Glutamatergic neuron (in vitro differentiated cells): ENCODE results near the gene AAGAB. TPM values are rescaled to one million over a fixed set of nuclear protein-coding genes. Genes with fewer than 3 reads are reported as not detected.
"Not testable (repeated sequence)": the region's sequence is repeated elsewhere in the genome, so short reads cannot be mapped to it uniquely, and the experiment has no call there.

Experiments
- DNase-seq: peaks from one replicate; pipeline ENCODE4 v3.0.0; 2022
- H3K27ac Mint-ChIP-seq: one replicate; pipeline ENCODE4 v1.8.0; 2020; ENCODE audit warnings: mild to moderate bottlenecking, mixed read lengths, inconsistent platforms; ENCODE audit not compliant: unreplicated experiment
- H3K27me3 Mint-ChIP-seq: one replicate; pipeline ENCODE4 v1.8.0; 2020; ENCODE audit warnings: mild to moderate bottlenecking, moderate library complexity, mixed read lengths, inconsistent platforms; ENCODE audit not compliant: unreplicated experiment
- H3K36me3 Mint-ChIP-seq: one replicate; pipeline ENCODE4 v1.8.0; 2020; ENCODE audit warnings: mild to moderate bottlenecking, mixed read lengths, inconsistent platforms; ENCODE audit not compliant: unreplicated experiment
- H3K4me1 Mint-ChIP-seq: one replicate; pipeline ENCODE4 v1.8.0; 2020; ENCODE audit warnings: mild to moderate bottlenecking, low read depth, mixed read lengths, inconsistent platforms; ENCODE audit not compliant: unreplicated experiment
- H3K4me3 Mint-ChIP-seq: one replicate; pipeline ENCODE4 v1.8.0; 2020; ENCODE audit warnings: mild to moderate bottlenecking, mixed read lengths, inconsistent platforms; ENCODE audit not compliant: unreplicated experiment
- H3K9me3 Mint-ChIP-seq: one replicate; pipeline ENCODE4 v1.8.0; 2020; ENCODE audit warnings: mild to moderate bottlenecking, moderate library complexity, mixed read lengths, inconsistent platforms; ENCODE audit not compliant: unreplicated experiment
- CTCF ChIP-seq: fragments of 200-600 bp; sonication (generic); IDR thresholded peaks from one replicate; pipeline ENCODE4 v1.5.0; 2021; ENCODE audit not compliant: partially characterized antibody, unreplicated experiment
- total RNA-seq: library from RNA; stranded (reverse); fragmentation: NEBNext Ultra II Directional; extraction: Animal tissue kit (Norgen Biotek cat#: 25700); gene quantifications from one replicate; pipeline ENCODE4 v1.2.1, GENCODE V29; 2021; ENCODE audit not compliant: unreplicated experiment

AAGAB gene
- total RNA-seq, 1 donor from 2014 or later: 39.9 TPM

- H3K4me1 Mint-ChIP-seq: no peaks in the 10 kb centered on the region
- DNase-seq: no peak
- TF ChIP-seq CTCF: no peak
- no peaks in the 10 kb centered on the region for H3K36me3 Mint-ChIP-seq
- H3K4me3 Mint-ChIP-seq: no peak overlapping the region
- no peak overlapping the region for H3K27ac Mint-ChIP-seq
- peaks cover 4% of the 10 kb centered on the region for H3K27me3 Mint-ChIP-seq
- no peaks in the 10 kb centered on the region for H3K9me3 Mint-ChIP-seq
These were observed 100.2 kb downstream of the AAGAB start for GRCh38 chr15:67154249-67154648.

GRCh38 chr15:67153044-67153443, 101.4 kb downstream of the AAGAB start:
- not testable (repeated sequence) for H3K36me3 Mint-ChIP-seq, DNase-seq, H3K4me3 Mint-ChIP-seq, H3K27ac Mint-ChIP-seq, H3K27me3 Mint-ChIP-seq, H3K9me3 Mint-ChIP-seq, H3K4me1 Mint-ChIP-seq

GRCh38 chr15:67152429-67152828, 102.0 kb downstream of the AAGAB start:
- no peak overlapping the region for H3K4me3 Mint-ChIP-seq
- H3K4me1 Mint-ChIP-seq: no peaks in the 10 kb centered on the region
- no peak overlapping the region for H3K27ac Mint-ChIP-seq
- H3K27me3 Mint-ChIP-seq: peaks cover 4% of the 10 kb centered on the region
- DNase-seq: no peak
- TF ChIP-seq CTCF: no peak
- no peaks in the 10 kb centered on the region for H3K36me3 Mint-ChIP-seq
- H3K9me3 Mint-ChIP-seq: no peaks in the 10 kb centered on the region

Other genes with a start within 250 kb of the AAGAB start
- 5.0 TPM for gene SMAD3, start 189.1 kb downstream of the AAGAB start, total RNA-seq
- 4.5 TPM for gene IQCH, start 125 bp upstream of the AAGAB start, total RNA-seq